Trophoblast cell (in vitro differentiated cells and primary cell): ENCODE measurements around the gene TAGLN.
"Not testable (repeated sequence)": the region's sequence is repeated elsewhere in the genome, so short reads cannot be mapped to it uniquely, and the experiment has no call there.

ENCODE experiments used
- DNase-seq, 2 donors: peaks; one replicate each; pipeline ENCODE4 v3.0.0-alpha.2; 2016
- H2AFZ ChIP-seq: 2 replicates; pipeline ENCODE4 v1.6.1; 2013; ENCODE audit warnings: low read length, moderate library complexity, mild to moderate bottlenecking; ENCODE audit not compliant: insufficient read depth, poor library complexity
- H2AK5ac ChIP-seq: 2 replicates; pipeline ENCODE4 v1.6.1; 2013; ENCODE audit warnings: mild to moderate bottlenecking, low read length
- H2BK120ac ChIP-seq: 2 replicates; pipeline ENCODE4 v1.6.1; 2013; ENCODE audit warnings: low read length, mild to moderate bottlenecking, moderate library complexity; ENCODE audit not compliant: insufficient read depth, poor library complexity
- H2BK12ac ChIP-seq: 2 replicates; pipeline ENCODE4 v1.6.1; 2013; ENCODE audit warnings: mild to moderate bottlenecking, low read length, moderate library complexity
- H2BK5ac ChIP-seq: 2 replicates; pipeline ENCODE4 v1.6.1; 2013; ENCODE audit warnings: low read length, low read depth, moderate library complexity, mild to moderate bottlenecking; ENCODE audit not compliant: poor library complexity
- H3K14ac ChIP-seq: 2 replicates; pipeline ENCODE4 v1.6.1; 2013; ENCODE audit warnings: mild to moderate bottlenecking, low read length
- H3K18ac ChIP-seq: 2 replicates; pipeline ENCODE4 v1.6.1; 2013; ENCODE audit warnings: mild to moderate bottlenecking, low read length
- H3K23ac ChIP-seq: 2 replicates; pipeline ENCODE4 v1.6.1; 2013; ENCODE audit warnings: low read length
- H3K27ac ChIP-seq: 2 replicates; pipeline ENCODE4 v1.5.1; 2013; ENCODE audit warnings: low read depth, mild to moderate bottlenecking, inconsistent platforms, low read length, moderate library complexity
- H3K27me3 ChIP-seq: 2 replicates; pipeline ENCODE4 v1.6.1; 2013; ENCODE audit warnings: inconsistent platforms, mild to moderate bottlenecking, low read length, moderate library complexity; ENCODE audit not compliant: insufficient read depth
- H3K36me3 ChIP-seq, 2 experiments: 1 replicate in 1 of 2; 2 replicates in 1 of 2; pipeline ENCODE4 v1.6.1; 2013; ENCODE audit warnings: low read length in 2 of 2, mild to moderate bottlenecking in 2 of 2, moderate library complexity in 1 of 2; ENCODE audit not compliant: insufficient read depth in 2 of 2, control insufficient read depth in 1 of 2
- H3K4ac ChIP-seq: 2 replicates; pipeline ENCODE4 v1.6.1; 2013; ENCODE audit warnings: low read depth, mild to moderate bottlenecking, low read length, moderate library complexity
- H3K4me1 ChIP-seq, 2 experiments: 1 replicate in 1 of 2; 2 replicates in 1 of 2; pipeline ENCODE4 v1.6.1; 2013; ENCODE audit warnings: low read length in 2 of 2, mild to moderate bottlenecking in 2 of 2, moderate library complexity in 1 of 2; ENCODE audit not compliant: insufficient read depth in 2 of 2, control insufficient read depth in 1 of 2
- H3K4me2 ChIP-seq: 2 replicates; pipeline ENCODE4 v1.6.1; 2013; ENCODE audit warnings: inconsistent platforms, mild to moderate bottlenecking, low read length, moderate library complexity
- H3K4me3 ChIP-seq: 2 replicates; pipeline ENCODE4 v1.5.1; 2013; ENCODE audit warnings: mild to moderate bottlenecking, low read depth, low read length, inconsistent platforms
- H3K79me1 ChIP-seq: one replicate; pipeline ENCODE4 v1.6.1; 2013; ENCODE audit warnings: low read length
- H3K79me2 ChIP-seq: 2 replicates; pipeline ENCODE4 v1.6.1; 2013; ENCODE audit warnings: low read length, mild to moderate bottlenecking; ENCODE audit not compliant: control insufficient read depth, insufficient read depth, poor library complexity
- H3K9ac ChIP-seq: 2 replicates; pipeline ENCODE4 v1.6.1; 2013; ENCODE audit warnings: mild to moderate bottlenecking, low read length
- H3K9me3 ChIP-seq: 2 replicates; pipeline ENCODE4 v1.6.1; 2013; ENCODE audit warnings: low read depth, mild to moderate bottlenecking, control low read depth, inconsistent platforms, low read length; ENCODE audit not compliant: insufficient read depth
- H4K12ac ChIP-seq: 2 replicates; pipeline ENCODE4 v1.6.1; 2013; ENCODE audit warnings: low read depth, mild to moderate bottlenecking, low read length, moderate library complexity
- H4K8ac ChIP-seq: 2 replicates; pipeline ENCODE4 v1.6.1; 2013; ENCODE audit warnings: low read depth, mild to moderate bottlenecking, low read length, moderate library complexity
- H4K91ac ChIP-seq: one replicate; pipeline ENCODE4 v1.6.1; 2013; ENCODE audit warnings: low read depth, mild to moderate bottlenecking, low read length, moderate library complexity
- WGBS: extraction: QIAGEN DNeasy Blood & Tissue Kit; methylation state at CpG from one replicate; pipeline ENCODE4 v1.1.7; 2013; ENCODE audit warnings: missing lambda C conversion rate; ENCODE audit not compliant: insufficient read length, insufficient coverage; ENCODE audit errors: extremely low coverage; 5-methylcytosine and 5-hydroxymethylcytosine counted together

The TAGLN gene

DNA sequence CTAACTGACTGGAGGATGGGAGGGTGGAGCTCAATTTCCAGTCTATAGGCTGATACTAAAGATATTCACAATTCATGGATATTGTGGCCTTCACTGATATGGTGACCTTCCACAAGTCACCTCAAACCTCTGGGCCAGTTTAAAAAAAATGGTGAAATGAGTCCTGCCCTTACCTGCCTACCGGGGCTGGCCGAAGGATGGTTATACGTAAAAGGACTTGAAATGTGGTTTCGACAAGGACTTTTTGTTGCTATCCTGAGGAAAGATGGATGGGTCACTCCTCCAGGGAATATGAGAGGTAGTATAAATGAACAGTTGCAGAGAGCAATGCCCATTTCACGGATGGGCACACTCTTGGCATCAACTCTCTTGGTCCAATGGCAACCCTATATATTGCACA lies 8.3 kb downstream of the TAGLN start:
- not testable (repeated sequence) for H2AFZ ChIP-seq, H2BK5ac ChIP-seq, H4K91ac ChIP-seq, H4K8ac ChIP-seq, H3K79me1 ChIP-seq, H3K9ac ChIP-seq, H3K23ac ChIP-seq, H3K9me3 ChIP-seq, H3K4me2 ChIP-seq, H3K4me3 ChIP-seq, H3K27ac ChIP-seq, H3K18ac ChIP-seq, H3K27me3 ChIP-seq, H3K14ac ChIP-seq, H2AK5ac ChIP-seq, H3K4ac ChIP-seq, H2BK12ac ChIP-seq, DNase-seq, H4K12ac ChIP-seq, H3K79me2 ChIP-seq, H2BK120ac ChIP-seq
- Histone ChIP-seq H3K36me3 (peaks cover 29 to 33% of the 10 kb centered on the region in 2 experiments), H3K4me1 (peaks cover 6 to 19% of the 10 kb centered on the region in 2 experiments)
- WGBS, result no CpG with 5 or more reads among the region's 5 CpGs

DNA sequence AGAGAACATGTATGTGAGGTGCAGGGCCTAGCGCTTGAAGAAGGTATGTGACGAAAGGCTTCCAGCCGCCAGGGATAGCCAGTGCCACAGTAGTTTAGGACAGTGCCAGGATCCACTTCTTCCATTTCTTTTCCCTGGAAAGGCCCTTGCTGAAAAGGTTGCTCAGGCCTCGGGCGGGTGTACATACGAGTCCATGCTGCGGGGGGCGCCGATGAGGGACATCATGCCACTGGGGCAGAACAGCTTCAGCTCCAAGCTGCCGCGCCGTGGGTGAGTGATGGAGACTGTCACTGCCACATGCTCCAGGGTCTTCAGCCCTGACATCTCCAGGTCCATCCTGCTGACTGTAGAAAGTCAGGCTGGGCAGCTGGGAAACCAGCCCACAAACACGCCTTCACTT lies 9.5 kb downstream of the TAGLN start:
- Histone ChIP-seq H3K36me3 (peaks cover 18 to 24% of the 10 kb centered on the region in 2 experiments), H3K4me1 (peaks cover 3 to 11% of the 10 kb centered on the region in 2 experiments)
- WGBS, result no CpG with 5 or more reads among the region's 13 CpGs
- H2AK5ac ChIP-seq, H2BK120ac ChIP-seq, H3K27me3 ChIP-seq, DNase-seq, H3K23ac ChIP-seq, H3K4me3 ChIP-seq, H2BK5ac ChIP-seq, H4K91ac ChIP-seq, H3K79me2 ChIP-seq, H3K4me2 ChIP-seq, H3K9ac ChIP-seq, H2AFZ ChIP-seq, H4K12ac ChIP-seq, H3K79me1 ChIP-seq, H4K8ac ChIP-seq, H3K27ac ChIP-seq, H3K14ac ChIP-seq, H3K18ac ChIP-seq, H2BK12ac ChIP-seq, H3K4ac ChIP-seq, H3K9me3 ChIP-seq: not testable (repeated sequence)

DNA sequence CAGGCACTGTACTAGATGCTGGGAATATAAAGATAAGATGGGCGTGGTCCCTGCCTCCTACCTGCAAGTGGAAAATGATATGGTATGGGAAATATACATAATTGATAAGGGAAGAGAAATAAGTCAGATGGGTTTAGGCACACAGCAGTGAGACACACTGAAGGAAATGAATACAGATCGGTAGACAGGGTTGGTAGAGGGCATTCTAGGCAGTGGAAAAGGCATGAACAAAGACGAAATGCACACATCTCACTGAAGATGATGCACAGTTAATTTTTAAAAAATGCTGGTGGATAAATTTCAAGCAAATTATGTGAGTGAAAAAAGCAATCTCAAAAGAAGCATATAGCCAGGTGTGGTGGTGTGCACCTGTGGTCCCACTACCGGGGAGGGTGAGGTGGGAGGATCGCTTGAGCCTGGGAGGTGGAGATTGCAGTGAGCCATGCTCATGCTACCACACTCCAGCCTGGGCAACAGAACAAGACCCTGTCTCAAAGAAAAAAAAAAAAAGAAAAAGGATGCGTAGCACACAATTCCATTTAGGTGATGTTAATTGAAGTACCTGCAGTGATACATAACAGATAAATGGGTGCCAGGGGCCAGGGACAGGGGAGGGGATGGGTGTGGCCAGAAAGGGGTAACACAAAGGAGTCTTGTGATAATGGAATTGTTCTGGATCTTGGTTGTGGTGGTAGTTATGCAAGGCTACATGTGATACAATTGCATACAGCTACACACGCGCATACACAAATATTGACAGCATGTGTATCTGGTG lies 10.4 kb downstream of the TAGLN start:
- Histone ChIP-seq H3K36me3 (peaks cover 11 to 16% of the 10 kb centered on the region in 2 experiments), H3K4me1 (peaks cover 3 to 11% of the 10 kb centered on the region in 2 experiments)
- H2BK5ac ChIP-seq, DNase-seq, H2BK120ac ChIP-seq, H3K79me2 ChIP-seq, H2AFZ ChIP-seq, H3K18ac ChIP-seq, H3K4me2 ChIP-seq, H4K91ac ChIP-seq, H3K23ac ChIP-seq, H4K8ac ChIP-seq, H3K27me3 ChIP-seq, H3K27ac ChIP-seq, H2BK12ac ChIP-seq, H3K9ac ChIP-seq, H3K4ac ChIP-seq, H3K9me3 ChIP-seq, H4K12ac ChIP-seq, H3K14ac ChIP-seq, H3K79me1 ChIP-seq, H2AK5ac ChIP-seq, H3K4me3 ChIP-seq: not testable (repeated sequence)
- no CpG with 5 or more reads among the region's 8 CpGs for WGBS

DNA sequence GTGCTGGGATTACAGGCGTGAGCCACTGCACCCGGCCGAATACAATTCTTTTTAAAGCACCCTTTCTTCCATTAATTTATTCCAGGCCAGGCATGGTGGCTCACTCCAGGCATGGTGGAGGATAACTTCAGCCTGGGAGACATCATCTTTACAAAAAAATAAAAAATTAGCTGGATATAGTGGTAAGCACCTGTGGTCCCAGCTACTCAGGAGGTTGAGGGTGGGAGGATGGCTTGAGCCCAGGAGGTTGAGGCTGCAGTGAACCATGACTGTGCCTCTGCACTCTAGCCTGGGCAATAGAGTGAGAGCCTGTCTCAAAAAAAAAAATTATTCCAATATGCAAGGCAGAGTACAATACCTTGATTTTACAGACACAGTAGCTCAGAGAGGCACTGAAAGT lies 11.4 kb downstream of the TAGLN start:
- no peak overlapping the region for H3K23ac ChIP-seq
- H3K4me1 ChIP-seq, result peaks cover 3 to 6% of the 10 kb centered on the region in 2 experiments
- H3K14ac ChIP-seq, result no peak overlapping the region
- no peak overlapping the region for H3K9ac ChIP-seq
- no peak overlapping the region for H3K27ac ChIP-seq
- H3K79me2 ChIP-seq, result no peaks in the 10 kb centered on the region
- no peak overlapping the region for H3K4ac ChIP-seq
- WGBS, result no CpG with 5 or more reads among the region's 3 CpGs
- no peak for DNase-seq
- H2BK5ac ChIP-seq, result no peak overlapping the region
- no peak overlapping the region for H2BK120ac ChIP-seq
- no peak overlapping the region for H2AK5ac ChIP-seq
- H3K79me1 ChIP-seq, result no peaks in the 10 kb centered on the region
- H4K12ac ChIP-seq, result no peak overlapping the region
- no peak overlapping the region for H4K91ac ChIP-seq
- no peaks in the 10 kb centered on the region for H3K9me3 ChIP-seq
- H3K4me3 ChIP-seq, result no peak overlapping the region
- no peak overlapping the region for H3K4me2 ChIP-seq
- peaks cover 2 to 10% of the 10 kb centered on the region in 2 experiments for H3K36me3 ChIP-seq
- no peak overlapping the region for H2BK12ac ChIP-seq
- H2AFZ ChIP-seq, result no peak overlapping the region
- no peak overlapping the region for H3K18ac ChIP-seq
- no peak overlapping the region for H4K8ac ChIP-seq
- no peaks in the 10 kb centered on the region for H3K27me3 ChIP-seq
